DMS53 (cell line): Measurements from ENCODE around the gene FAHD2A.
"Not testable (repeated sequence)": the region's sequence is repeated elsewhere in the genome, so short reads cannot be mapped to it uniquely, and the experiment has no call there.

Experiments used
- DNase-seq: peaks from one replicate; lab custom pipeline; 2025; lab: John Stamatoyannopoulos, UW

The FAHD2A gene

GRCh38 chr2:95402370-95403203 lies at the start of gene FAHD2A:
Gene FAHD2A (plus strand): TSS chr2:95402708. CDS start chr2:95405559, 2,851 bp downstream.
- DNase-seq = peak; percentile 99

DNA sequence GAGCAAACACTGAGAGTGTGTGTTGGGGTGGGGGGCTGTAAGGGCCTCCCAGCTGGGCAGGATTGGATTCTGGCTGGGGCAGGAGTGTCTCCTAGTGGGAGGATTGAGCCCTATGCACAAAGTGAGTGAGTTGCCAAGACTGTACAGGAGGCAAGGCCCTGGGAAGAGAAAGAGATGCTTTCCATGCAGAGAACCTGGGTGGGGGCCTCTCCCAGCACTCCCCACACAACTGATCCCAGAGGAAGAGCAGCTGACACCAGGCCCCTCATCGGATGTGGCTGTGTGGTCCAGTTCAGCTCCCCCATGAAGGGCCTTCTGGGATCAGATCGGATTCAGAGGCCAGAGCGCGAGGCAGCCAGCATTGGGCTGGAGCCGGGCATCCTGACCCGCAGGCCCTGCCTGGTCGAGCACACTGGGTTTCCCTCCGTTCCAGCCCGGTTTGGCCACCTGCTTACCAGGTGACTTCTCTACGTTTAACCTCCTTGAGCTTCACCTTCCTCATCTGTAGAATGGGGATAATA lies 49.4 kb upstream of the FAHD2A start:
- DNase-seq = no peak

GRCh38 chr2:95353613-95354468 lies 48.7 kb upstream of the FAHD2A start:
- no peak for DNase-seq

DNA sequence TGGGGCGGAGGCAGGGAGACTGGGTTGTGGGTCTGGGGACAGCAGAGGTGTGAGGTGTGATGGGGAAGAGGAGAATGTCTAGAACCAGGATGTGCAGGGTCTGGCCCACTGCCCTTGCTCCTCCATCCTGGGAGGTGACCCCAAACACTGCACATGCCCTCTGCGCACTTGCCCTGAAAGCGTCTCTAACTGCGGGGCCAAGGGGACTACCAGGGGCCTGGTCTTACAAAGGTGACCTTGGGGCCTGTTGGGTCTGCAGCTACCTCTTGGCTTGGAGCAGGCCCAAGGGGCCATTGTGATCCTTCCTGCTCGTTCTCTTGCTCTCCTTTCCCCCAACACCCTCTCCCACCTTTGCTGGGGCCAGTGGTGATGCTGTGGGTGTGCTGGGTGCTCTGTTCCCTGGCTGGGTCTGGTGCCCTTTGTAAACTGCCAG lies 48.0 kb upstream of the FAHD2A start:
- DNase-seq = no peak

DNA sequence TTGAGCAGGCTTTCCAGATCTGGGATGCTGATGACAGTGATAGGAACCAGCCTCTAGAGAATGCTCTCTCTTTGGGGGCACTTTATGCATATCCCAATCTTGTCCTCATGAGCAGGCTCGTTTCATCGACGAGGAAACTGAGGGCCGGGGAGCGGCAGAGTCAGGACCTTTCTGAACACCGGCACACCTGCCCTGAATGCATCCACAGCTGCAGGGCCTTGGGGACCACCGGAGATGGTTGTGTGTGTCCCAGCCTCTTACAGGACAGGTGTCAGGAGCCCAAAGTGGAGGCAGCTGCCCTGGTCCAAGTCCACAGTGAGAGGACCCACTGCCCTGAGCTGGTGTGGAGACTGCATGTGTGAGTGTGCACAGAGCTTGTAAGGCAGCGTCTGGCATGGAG lies 47.6 kb upstream of the FAHD2A start:
- no peak for DNase-seq

- not testable (repeated sequence) for DNase-seq
These were observed 47.0 kb upstream of the FAHD2A start for GRCh38 chr2:95355486-95355885.

GRCh38 chr2:95356821-95357700 lies 45.4 kb upstream of the FAHD2A start:
- no peak for DNase-seq

GRCh38 chr2:95357717-95358280 lies 44.7 kb upstream of the FAHD2A start:
- no peak for DNase-seq

DNA sequence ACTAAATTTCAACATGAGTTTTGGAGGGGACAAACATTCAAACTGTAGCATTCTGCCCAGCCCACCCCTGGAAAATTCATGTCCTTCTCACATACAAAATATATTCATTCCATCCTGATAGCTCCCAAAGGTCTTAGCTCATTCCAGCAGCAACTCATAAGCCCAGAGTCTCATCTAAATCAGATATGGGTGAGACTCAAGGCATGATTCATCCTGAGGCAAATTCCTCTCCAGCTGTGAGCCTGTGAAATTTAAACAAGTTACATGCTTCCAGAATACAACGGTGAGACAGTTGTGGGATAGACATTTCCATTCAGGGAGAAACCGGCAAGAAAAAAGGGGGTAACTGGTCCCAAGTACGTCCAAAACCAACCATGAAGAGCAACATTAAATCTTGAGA lies 43.5 kb upstream of the FAHD2A start:
- no peak for DNase-seq

GRCh38 chr2:95359501-95359930 lies 43.0 kb upstream of the FAHD2A start:
- DNase-seq = no peak

- DNase-seq = no peak
These were observed 41.1 kb upstream of the FAHD2A start for GRCh38 chr2:95361216-95361980.

DNA sequence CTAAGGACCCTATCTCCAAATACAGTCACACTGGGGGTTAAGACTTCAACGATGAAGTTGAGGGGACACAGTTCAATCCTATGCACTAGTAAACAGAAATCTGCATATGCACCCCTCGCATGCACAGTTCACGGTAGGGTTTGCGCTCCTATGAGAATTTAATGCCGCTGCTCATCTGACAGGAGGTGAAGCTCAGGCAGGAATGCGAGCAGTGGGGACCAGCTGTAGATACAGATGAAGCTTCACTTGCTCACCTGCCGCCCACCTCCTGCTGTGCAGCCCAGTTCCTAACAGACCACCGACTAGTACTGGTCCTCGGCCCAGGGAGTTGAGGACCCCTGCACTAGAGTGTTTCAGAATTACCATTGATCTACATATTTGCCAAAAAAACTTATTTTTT lies 40.0 kb upstream of the FAHD2A start:
- DNase-seq = no peak

GRCh38 chr2:95366514-95366913 lies 36.0 kb upstream of the FAHD2A start:
- DNase-seq = peak; percentile 37

DNA sequence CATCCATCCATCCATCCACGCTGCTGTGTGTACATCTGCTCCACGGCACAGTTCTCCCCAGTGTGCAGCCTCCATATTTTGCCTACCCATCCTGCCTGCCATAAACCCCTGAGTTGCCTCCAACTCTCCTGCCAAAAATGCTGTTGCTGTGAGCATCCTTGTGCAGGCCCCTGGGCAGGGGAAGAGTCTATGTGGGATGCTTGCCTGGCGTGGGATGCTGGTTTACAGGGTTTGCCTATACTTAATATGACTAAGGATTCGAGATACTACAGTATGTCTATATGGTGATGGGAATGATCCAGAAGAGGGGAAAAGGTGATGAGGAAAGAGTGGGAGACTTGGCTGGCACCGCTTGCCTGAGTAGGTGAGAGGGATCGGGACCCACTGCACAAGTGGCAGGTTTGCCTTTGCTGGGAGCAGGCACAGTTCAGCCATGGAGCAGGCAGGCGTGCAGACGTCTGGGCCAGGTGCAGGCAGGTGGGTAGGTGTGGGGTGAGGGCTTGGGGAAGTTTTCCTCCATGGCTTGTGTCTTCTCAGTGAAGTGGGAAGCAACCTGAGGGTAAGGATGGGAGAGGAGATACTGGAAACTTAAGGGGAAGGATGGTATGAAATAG lies 30.2 kb upstream of the FAHD2A start:
- DNase-seq = no peak

GRCh38 chr2:95372845-95373244 lies 29.7 kb upstream of the FAHD2A start:
- no peak for DNase-seq

DNA sequence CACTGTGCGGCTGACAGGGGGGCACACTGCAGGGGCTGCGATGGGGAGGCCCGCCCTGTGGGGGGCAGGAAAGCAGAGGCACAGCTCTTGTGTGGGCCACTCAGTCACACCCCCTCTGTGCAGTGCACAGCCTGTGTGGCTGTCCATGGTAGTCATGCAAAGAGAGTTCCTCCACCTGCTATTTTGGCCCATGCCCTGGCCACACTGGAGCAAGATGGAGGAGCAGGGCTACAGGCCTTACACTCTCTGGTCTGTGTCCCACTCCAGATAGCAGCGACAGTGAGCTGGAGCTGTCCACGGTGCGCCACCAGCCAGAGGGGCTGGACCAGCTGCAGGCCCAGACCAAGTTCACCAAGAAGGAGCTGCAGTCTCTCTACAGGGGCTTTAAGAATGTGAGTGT lies 28.5 kb upstream of the FAHD2A start:
- DNase-seq = no peak

- DNase-seq = no peak
These were observed 28.0 kb upstream of the FAHD2A start for GRCh38 chr2:95374451-95374920.

DNA sequence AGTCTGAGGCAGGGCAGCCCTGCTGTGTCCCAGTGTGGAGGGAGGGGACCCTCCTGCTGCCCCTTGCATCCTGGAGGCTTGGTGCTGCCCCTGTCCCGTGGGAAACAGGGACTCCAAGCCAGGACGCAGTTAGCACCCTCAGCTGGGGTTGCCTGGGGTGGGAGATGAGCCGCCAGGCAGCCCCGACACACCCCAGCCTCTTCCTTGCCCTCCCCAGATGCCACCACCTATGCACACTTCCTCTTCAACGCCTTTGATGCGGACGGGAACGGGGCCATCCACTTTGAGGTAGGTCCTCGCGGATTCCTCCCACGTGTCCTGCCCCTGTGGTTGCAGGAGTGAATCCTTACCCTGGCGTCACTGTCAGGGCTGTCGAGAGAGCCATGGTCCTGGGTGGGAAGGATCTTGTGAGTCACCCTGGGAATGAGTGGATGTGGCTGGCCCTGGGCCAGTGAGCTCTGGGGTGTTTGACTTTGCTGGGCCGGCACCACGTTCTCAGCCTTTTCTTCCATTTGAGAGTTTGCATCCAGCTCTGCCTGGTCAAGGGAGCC lies 27.5 kb upstream of the FAHD2A start:
- no peak for DNase-seq

DNA sequence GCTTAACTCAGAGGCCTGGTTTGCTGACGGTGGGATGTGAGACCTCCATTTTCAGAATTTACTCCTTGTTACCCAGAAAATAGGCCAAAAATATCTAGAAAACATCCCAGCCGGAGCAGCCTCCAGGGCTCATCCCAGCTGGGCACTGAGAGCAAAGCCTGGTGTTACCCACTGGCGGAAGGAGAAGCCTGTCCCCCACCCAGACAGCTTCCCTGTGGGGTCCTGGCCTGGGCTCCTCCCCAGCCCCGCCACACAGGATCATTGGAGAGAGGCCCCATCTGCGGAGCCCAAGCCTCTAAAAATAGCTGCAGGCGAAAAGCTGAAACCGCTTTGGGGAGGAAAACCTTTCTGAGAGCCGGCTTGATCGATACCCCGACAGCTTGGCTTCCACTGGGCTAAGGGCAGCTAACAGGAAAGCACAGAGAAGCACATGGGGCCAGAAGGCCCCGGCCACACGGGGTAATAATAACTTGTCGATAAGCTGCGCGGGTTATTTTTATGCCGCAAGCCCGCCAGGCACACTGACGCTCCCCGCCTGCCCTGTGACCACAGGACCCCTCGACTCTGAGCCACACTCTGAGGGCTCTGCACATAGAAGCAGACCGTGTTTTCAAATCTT lies 26.9 kb upstream of the FAHD2A start:
- DNase-seq = no peak
